ENCODE measurements around the gene DNAI7. TPM values are rescaled to one million over a fixed set of nuclear protein-coding genes. Genes with fewer than 3 reads are reported as not detected.

Gene DNAI7
- total RNA-seq, 1 experiment from 2014 or later, result 0.33 TPM

DNA sequence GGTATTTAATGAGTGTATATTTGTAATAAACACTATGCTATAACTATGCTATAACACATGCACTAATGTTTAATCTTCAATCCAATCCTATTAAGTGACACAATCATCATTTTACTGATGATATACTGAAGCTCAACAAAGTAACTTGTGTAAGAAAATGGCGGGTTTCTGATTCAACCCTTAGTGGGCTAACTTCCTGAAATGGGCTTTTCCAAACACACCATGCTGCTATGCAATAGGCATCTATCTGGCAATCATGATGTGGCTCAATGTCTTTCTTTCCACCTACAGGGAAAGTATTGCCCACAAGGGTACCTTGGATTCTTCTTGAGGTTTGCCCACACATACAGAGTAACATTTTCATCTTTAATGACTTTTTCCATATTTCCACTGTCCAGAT, 48.3 kb downstream of the DNAI7 start:
- Mint-ChIP-seq H3K27ac (ENCODE audit: unreplicated experiment) (no peak overlapping the region), H3K36me3 (ENCODE audit: insufficient read depth, unreplicated experiment) (no peaks in the 10 kb centered on the region), H3K4me3 (ENCODE audit: low read depth, unreplicated experiment) (no peak overlapping the region), H3K4me1 (ENCODE audit: low read depth, unreplicated experiment) (no peaks in the 10 kb centered on the region), H3K27me3 (ENCODE audit: unreplicated experiment) (no peaks in the 10 kb centered on the region), H3K9me3 (ENCODE audit: low read depth, unreplicated experiment) (no peaks in the 10 kb centered on the region)
- intact Hi-C loops (cut with micrococcal nuclease; ENCODE audit: unreplicated experiment), result no loop called here
- CTCF ChIA-PET, result no interaction called here
- no peak for TF ChIP-seq CTCF (IDR thresholded peaks at IDR 0.05; ENCODE audit: unreplicated experiment)
- no peak for DNase-seq
- BruUV-seq (replicated peaks), result no TSS peak

- no peak for DNase-seq
- Mint-ChIP-seq H3K9me3 (ENCODE audit: low read depth, unreplicated experiment) (no peaks in the 10 kb centered on the region), H3K36me3 (ENCODE audit: insufficient read depth, unreplicated experiment) (no peaks in the 10 kb centered on the region), H3K27me3 (ENCODE audit: unreplicated experiment) (no peaks in the 10 kb centered on the region), H3K4me3 (ENCODE audit: low read depth, unreplicated experiment) (no peak overlapping the region), H3K27ac (ENCODE audit: unreplicated experiment) (no peak overlapping the region), H3K4me1 (ENCODE audit: low read depth, unreplicated experiment) (no peaks in the 10 kb centered on the region)
- no peak for TF ChIP-seq CTCF (IDR thresholded peaks at IDR 0.05; ENCODE audit: unreplicated experiment)
- BruUV-seq (replicated peaks), result no TSS peak
- CTCF ChIA-PET, result no interaction called here
- intact Hi-C loops (cut with micrococcal nuclease; ENCODE audit: unreplicated experiment), result no loop called here
These were observed 59.3 kb downstream of the DNAI7 start for GRCh38 chr12:25135531-25136154.

DNA sequence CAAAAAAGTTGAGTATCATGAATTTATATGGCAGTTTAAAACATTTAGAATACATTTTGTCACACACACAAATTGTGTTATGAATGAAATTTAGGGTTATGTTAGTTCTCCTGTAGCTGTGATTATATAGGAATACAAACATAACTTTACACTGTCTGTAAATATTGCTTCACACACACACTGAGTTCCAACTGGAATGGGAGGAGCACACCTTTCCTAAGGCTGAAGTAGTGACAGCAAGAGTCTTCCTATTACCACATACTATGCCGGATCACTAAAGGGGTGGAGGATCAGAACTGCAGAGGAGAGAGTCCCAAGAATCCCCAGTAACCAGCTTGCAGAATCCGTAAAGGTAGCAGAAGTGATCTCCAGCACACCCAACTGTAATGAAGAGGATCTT, 63.7 kb downstream of the DNAI7 start:
- TF ChIP-seq CTCF (IDR thresholded peaks at IDR 0.05; ENCODE audit: unreplicated experiment), result no peak
- no peak overlapping the region for H3K27ac Mint-ChIP-seq (ENCODE audit: unreplicated experiment)
- no peak for DNase-seq
- no peaks in the 10 kb centered on the region for H3K36me3 Mint-ChIP-seq (ENCODE audit: insufficient read depth, unreplicated experiment)
- H3K4me3 Mint-ChIP-seq (ENCODE audit: low read depth, unreplicated experiment), result no peak overlapping the region
- no peaks in the 10 kb centered on the region for H3K9me3 Mint-ChIP-seq (ENCODE audit: low read depth, unreplicated experiment)
- intact Hi-C loops (cut with micrococcal nuclease; ENCODE audit: unreplicated experiment), result loop anchor here (2.0 kb wide), 1 partner anchor 278 kb away; no protein-coding TSS in a partner anchor
- no TSS peak for BruUV-seq (replicated peaks)
- CTCF ChIA-PET, result interaction anchor here (1.5 kb wide), 1 partner anchor 140 kb away, joined by 6 read pairs; no protein-coding TSS in a partner anchor
- no peaks in the 10 kb centered on the region for H3K27me3 Mint-ChIP-seq (ENCODE audit: unreplicated experiment)
- H3K4me1 Mint-ChIP-seq (ENCODE audit: low read depth, unreplicated experiment), result no peaks in the 10 kb centered on the region

- DNase-seq, result no peak
- Mint-ChIP-seq H3K4me1 (ENCODE audit: low read depth, unreplicated experiment) (no peaks in the 10 kb centered on the region), H3K36me3 (ENCODE audit: insufficient read depth, unreplicated experiment) (no peaks in the 10 kb centered on the region), H3K27me3 (ENCODE audit: unreplicated experiment) (no peaks in the 10 kb centered on the region), H3K9me3 (ENCODE audit: low read depth, unreplicated experiment) (no peaks in the 10 kb centered on the region), H3K4me3 (ENCODE audit: low read depth, unreplicated experiment) (no peak overlapping the region), H3K27ac (ENCODE audit: unreplicated experiment) (no peak overlapping the region)
- intact Hi-C loops (cut with micrococcal nuclease; ENCODE audit: unreplicated experiment), result loop anchor here (1.0 to 2.0 kb wide), 3 partner anchors 139 to 278 kb away; no protein-coding TSS in a partner anchor
- BruUV-seq (replicated peaks), result no TSS peak
- no peak for TF ChIP-seq CTCF (IDR thresholded peaks at IDR 0.05; ENCODE audit: unreplicated experiment)
- CTCF ChIA-PET, result interaction anchor here (1.5 kb wide), 1 partner anchor 139 kb away, joined by 6 read pairs; no protein-coding TSS in a partner anchor
These were observed 64.2 kb downstream of the DNAI7 start for GRCh38 chr12:25130741-25131188.

Data from Calu3 (cell line).